Measurements from ENCODE around the gene SERPINB1.
"Not testable (repeated sequence)": the region's sequence is repeated elsewhere in the genome, so short reads cannot be mapped to it uniquely, and the experiment has no call there.

SERPINB1 gene

GRCh38 chr6:2810092-2810671 is 31.5 kb downstream of the SERPINB1 start:
- no peak for DNase-seq

- DNase-seq = no peak
These were observed 32.6 kb downstream of the SERPINB1 start for GRCh38 chr6:2809015-2809414.

DNA sequence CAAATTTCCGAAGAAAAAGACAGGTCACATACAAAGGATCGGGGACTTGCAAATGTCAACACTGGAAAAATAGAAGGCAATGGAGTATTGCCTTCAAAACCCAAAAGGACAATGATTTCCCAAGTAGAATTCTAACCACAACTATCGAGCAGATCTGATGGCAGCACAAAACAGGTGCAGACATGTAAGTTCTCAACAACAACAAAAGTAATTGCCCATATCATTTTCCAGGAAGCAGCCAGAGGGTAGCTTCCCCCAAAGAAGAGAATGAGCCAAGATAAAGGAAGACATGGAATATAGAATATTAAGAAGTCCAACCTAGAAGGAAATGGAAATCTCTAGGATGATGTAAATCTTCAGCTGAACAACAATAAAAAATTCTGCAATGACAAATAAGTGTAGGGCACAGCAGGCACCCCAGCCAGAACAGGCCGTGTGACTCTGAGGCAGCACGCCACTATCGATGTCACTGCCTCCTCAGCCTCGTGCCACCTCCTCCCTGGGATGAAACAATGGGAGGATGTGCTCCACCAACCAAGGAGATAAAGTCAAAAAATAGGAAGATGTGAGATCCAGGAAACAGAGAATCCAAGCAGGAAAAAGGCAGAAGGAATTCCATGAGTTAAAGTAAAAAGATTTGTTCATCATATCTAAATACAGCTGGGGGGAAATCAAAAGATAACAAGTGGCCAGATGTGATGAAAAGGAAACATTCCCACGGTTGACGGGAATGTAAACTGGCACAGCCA is 34.1 kb downstream of the SERPINB1 start:
- DNase-seq = no peak

DNA sequence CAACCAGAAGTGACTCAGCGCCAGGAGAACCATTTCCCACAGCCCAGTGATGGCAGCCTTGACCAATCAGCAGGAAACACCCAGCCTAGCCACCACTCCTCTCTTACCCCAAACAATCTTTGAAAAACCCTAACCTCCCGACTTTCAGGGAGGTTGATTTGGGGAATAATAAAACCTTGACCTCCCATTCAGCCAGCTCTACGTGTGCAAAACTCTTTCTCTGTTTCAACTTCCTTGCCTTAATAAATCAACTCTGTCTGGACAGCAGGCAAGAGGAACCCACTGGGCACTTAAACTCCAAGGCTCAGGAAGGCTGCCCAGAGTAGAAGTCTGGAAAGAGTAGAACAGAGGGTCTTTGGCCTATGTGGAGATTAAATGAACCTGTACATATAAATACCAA is 35.0 kb downstream of the SERPINB1 start:
- no peak for DNase-seq

DNA sequence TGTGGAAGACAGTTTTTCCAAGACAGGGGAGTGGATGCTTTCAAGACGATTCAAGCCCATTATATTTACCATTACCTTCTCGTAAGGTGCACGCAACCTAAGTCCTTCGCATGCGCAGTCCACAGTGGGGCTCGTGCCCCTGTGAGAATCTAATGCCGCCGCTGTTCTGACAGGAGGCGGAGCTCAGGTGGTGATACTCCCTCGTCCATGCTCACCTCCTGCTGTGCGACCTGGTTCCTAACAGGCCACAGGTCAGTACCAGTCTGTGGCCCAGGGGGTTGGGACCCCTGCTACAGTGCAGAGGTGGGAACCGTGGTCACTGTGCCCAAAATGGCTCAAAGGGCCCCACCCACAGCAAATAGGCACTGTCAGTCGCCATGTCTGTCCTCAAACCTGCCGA is 36.6 kb downstream of the SERPINB1 start:
- DNase-seq = no peak

- no peak for DNase-seq
These were observed 37.1 kb downstream of the SERPINB1 start for GRCh38 chr6:2804516-2804915.

- DNase-seq = no peak
These were observed 37.8 kb downstream of the SERPINB1 start for GRCh38 chr6:2803731-2804429.

DNA sequence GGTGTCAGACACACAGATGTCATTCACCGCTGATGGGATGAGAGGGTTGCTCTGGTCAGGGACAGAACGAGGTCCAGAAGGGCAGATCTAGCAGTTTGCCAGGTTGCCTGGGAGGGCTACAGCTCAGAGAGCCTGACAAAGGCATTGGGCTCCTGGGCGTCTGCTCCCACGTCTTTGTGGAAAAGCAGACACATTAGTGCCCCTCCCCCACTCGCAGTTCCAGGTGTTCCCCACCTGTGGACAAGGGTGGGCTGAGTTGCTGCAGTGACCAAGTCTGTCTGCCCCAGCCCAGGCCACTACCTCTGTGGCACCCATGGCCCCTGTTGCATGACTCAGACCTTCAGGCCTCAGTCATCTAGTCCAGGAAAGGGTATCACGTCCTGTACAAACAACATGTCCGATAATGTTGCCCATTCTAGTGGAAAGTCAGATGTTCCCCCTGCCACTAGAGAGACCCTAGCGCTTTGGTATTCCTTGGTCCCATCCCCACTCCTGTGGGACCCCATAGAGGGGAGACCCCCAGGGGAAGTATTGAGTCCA is 39.1 kb downstream of the SERPINB1 start:
- DNase-seq = no peak

DNA sequence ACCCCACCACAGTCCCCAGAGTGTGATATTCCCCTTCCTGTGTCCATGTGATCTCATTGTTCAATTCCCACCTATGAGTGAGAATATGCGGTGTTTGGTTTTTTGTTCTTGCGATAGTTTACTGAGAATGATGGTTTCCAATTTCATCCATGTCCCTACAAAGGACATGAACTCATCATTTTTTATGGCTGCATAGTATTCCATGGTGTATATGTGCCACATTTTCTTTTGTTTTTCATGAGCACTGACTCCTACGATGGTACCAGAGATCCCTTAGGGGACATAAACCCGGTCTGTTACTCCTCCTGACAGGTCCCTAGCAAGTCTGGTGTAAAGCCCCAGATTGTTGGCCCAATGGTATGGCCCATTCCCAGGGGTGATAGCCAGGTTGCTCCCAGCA is 40.0 kb downstream of the SERPINB1 start:
- not testable (repeated sequence) for DNase-seq

DNA sequence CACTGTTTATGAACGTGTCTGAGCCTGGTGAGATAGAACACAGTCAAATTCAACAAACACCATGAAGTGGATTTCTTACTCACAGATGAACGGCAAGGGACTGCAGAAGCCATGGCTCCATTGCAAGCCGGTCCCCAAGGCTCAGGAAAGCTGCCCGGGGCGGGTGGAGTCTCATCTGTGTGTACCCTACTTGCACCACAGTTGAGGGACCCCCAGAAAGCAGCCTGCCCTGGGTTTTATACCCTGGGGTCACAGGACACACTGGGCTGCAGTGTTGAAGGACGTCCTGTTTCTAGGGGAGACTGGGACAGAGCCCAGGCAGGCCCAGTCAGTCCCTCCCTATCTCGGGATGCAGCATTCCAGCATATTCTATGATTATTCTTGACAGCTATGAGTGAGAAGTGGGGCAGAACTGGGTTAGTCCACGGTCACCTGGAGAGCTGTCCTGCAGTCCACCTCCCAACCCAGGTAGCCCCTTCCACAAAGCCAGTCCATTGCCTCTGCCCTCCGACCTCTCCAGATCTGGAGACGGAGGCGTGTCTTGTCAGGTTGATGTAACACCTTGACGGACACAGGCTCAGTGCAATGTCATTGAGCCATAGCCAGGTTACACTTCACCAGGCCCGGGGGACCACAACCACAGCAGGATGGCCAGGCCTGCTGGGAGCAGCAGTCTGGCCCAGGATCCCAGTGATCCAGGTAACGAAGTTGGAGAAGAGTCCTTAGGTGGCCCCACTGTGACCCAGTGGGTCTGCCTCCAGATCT is 40.9 kb downstream of the SERPINB1 start:
- DNase-seq = no peak

DNA sequence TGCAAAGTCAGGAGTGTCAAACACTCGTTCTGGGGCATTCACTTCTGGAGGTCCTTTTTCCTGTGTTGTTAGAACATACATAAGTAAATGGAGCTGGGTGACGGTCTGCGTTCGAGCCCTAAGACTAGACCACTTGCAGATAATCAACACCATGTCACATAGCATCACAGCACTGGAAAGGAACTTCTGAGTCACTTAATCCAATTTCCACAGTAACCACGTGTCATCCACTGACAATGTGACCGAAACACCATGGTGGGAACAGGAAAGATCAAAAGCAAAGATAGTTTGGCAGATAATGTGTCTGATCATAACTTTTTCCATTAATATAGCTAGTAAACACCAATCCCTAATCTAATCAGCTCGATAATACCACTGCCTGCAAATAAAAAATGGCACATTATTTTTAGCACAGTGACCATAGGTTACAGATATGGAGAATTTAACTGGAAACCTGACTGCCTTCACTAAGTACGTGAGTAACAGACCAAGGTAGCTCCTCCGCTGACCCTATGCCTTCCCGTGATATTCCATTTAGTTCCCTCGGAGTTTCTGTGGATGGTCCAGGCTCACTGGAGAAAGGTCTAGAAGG is 41.6 kb downstream of the SERPINB1 start:
- no peak for DNase-seq

- no peak for DNase-seq
These were observed 43.0 kb downstream of the SERPINB1 start for GRCh38 chr6:2798586-2799134.

GRCh38 chr6:2797564-2798031 is 44.1 kb downstream of the SERPINB1 start:
- DNase-seq = no peak

DNA sequence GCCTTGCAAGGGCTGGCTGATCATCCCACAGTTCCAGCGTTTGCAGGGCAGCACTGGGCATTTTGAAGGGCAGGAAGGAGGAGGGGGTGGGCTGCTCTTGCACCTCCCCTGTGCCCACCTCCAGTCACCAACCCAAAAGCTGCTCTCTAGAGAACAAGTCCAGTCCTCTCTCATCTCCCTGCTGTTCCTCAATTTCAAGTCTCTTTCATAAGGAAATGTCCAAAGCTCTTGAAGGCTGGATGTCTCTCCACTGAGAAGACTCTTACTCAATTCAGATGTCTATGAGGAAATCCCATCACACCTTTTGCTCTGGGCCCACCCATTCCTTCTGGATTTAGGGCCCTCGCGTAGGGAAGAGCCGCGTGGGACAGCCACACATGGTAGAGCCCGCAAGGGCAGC is 44.8 kb downstream of the SERPINB1 start:
- DNase-seq = no peak

- no peak for DNase-seq
These were observed 45.7 kb downstream of the SERPINB1 start for GRCh38 chr6:2795956-2796355.

DNA sequence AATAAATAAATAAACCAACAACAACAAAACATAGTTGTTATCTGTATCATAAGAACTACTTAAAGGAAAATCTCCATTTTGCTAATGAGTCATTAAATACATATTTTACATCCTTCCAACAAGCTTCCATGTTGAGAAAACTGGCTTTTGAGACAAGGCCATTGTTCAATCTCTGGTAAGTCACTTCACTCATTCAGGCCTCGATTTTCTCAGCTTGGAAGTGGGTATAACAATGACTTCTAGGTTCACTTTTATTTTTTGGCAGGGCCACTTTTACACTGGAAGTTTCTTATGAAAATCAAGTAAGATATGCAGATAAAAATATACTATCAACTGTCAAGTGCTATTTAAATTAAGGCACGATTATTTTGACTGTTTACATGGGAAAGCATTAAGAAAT is 46.5 kb downstream of the SERPINB1 start:
- no peak for DNase-seq

- DNase-seq = no peak
These were observed 47.4 kb downstream of the SERPINB1 start for GRCh38 chr6:2794171-2794730.

- peak; percentile 35 for DNase-seq
These were observed 48.0 kb downstream of the SERPINB1 start for GRCh38 chr6:2793534-2794151.

- no peak for DNase-seq
These were observed 49.1 kb downstream of the SERPINB1 start for GRCh38 chr6:2792330-2793110.

DNA sequence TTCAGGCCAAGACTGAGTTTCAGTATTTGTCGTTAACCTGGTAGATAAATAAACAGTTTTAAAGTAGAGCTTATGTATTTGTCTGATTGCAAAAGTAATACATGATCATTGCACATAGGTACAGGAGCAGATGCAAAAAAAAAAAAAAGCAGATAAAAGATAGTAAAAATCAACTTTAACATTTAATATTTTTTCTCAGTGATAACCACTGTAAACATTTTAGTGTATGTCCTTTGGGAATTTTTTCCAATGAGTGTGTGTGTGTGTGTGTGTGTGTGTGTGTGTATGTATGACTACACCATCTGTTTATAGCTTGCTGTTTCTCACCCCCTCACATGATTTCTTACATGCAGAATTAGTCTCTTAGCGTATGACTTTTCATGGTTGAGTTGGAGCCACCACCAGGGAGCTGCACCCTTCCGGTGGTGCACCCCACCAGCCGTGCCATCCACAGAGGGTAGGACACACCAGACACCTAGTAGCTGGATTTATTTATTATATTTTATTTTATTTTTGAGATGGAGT is 50.2 kb downstream of the SERPINB1 start:
- no peak for DNase-seq

Data from CD4-positive, alpha-beta T cell treated with Interleukin-6 for 4 hours (primary cell).